Inflammatory macrophage (primary cell): ENCODE data around the gene GABPB2.

Experiments
- DNase-seq, 2 donors: peaks; one replicate each; pipeline ENCODE4 v3.0.0-alpha.2; 2020 to 2022

Gene GABPB2

DNA sequence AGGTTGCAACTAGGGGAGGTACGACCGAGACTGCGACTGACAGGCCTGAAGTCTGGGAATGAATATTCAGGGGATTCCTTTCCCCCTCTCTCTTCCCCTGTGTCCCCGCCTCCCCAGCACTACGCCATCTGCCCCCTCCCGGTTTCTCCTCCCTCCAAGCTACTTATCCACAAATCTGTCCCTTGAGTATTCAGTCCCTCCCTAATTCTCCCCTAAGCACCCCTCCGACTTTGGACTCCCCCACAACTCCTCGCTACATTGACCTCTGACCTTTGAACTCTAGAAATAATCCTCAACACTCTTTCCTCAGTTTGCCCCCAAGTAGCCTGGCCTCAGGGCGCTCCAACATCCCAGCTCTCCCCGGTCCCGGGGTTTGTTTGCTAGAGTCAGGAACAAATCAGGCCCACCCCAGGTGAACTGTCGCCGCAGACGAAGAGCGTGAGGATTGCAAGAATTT lies 94.7 kb downstream of the GABPB2 start:
- DNase-seq = no peak

DNA sequence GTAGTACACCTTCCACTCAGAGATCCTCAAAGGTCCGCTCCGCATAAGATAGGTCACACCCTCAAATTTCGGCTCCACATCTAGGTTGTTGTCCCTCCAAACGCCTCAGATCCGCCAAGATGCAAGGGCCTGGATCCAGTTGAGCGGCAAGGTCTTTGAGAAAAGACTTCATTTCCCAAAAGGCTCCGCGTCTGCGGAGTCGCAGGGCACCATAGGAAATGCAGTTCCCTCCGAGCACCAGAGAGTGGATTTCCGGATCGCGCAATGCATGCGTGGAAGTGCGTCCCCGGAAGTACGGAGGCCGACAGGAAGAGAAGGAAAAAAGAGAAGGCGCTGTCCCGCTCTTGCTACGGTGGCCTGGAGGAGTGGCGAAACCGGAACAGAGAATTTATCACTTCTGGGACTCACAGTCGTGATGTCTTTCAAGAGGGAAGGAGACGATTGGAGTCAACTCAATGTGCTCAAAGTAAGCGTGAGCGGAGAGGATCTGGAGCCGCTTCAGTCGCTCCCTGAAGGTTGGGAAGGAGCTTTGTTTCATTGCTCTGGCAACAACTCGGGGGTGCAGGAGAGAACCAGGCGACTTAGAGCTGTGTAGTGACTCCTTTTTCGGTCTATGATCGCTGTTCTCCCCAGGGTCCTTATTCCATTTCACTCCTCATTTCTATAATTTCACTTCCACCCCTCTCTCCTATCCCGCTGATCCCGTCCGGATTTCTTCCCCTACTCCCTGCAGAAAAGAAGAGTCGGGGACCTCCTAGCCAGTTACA lies 95.4 kb downstream of the GABPB2 start, which contains the start of the genes LYSMD1 and SCNM1:
LYSMD1 (minus strand) TSS at position 165 of the 767 bp plus-strand sequence. CDS start 644 bp downstream, outside the sequence.
SCNM1 (plus strand) TSS at position 407 of the 767 bp plus-strand sequence; CDS start at position 416, 9 bp downstream.
- DNase-seq = peak; percentile 99 to 100

DNA sequence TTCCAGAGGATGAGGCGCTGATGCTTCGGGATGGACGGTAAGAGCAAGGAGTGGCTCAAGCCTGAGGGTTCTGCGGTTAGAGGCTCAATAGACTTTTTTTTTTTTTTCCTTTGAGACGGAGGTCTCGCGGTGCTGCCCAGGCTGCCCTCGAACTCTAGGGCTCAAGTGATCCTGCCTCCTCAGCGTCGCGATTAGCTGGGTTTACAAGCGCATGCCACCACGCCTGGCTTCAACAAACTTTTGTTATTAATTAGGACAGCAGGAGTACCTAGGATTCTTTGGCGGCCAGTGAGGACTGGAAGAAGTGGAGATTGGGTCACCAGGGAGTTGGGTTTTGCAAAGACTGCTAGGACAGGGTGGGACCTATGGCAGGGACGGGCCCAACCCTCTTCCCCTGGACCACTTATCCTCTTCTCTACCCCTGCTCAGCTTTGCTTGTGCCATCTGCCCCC lies 96.0 kb downstream of the GABPB2 start:
- DNase-seq = peak; percentile 13 to 15

- DNase-seq = no peak
These were observed 96.6 kb downstream of the GABPB2 start for GRCh38 chr1:151167116-151167515.

- no peak for DNase-seq
These were observed 100.6 kb downstream of the GABPB2 start for GRCh38 chr1:151171190-151171589.
